HuH-7.5 (cell line): Measurements from ENCODE around the gene SLC2A4.
A peak's percentile ranks its signal among the peaks of the same experiment; 100 is the strongest.

Experiments used
- DNase-seq: peaks from one replicate; pipeline ENCODE4 v3.0.0; 2011; ENCODE audit warnings: low spot score

Gene SLC2A4

DNA sequence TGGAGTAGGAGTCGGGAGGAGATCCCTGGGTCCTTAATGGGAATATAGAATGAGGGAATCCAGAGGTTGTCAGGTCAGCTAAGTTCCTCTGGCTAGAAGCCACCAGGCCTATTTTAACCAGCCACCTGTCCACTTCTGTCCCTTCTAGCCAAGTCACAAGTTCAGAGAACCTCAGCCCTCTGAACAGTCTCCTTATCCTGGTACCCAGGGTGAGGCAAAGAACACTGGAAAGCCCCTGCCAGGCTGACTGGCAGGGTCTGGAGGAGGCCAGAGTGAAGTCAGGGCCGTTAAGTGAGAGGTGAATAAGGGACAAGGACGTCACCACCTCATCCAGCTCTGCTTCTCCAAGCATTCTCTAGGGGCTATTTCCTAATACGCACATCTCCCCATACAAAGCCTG is 32.7 kb upstream of the SLC2A4 start:
- no peak for DNase-seq

DNA sequence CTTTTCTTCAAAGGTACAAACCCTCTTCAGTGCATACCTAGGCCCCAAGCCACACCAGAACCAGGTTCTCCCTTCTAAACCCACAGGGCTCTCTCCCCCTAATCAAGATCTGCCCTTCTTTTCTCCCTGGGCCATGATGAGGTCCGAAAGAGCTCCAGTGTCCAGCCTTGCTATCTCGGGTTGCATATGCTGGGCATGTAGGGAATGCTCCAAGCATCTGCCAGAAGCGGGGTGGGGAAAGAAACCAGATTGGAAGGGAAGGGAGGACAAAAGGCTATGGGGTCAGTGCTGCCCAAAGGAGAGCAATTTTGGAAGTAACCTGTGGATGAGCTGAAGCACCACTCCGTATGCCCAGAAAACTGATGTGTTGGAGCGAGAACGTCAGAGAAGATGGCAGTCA is 32.3 kb upstream of the SLC2A4 start:
- DNase-seq = no peak

DNA sequence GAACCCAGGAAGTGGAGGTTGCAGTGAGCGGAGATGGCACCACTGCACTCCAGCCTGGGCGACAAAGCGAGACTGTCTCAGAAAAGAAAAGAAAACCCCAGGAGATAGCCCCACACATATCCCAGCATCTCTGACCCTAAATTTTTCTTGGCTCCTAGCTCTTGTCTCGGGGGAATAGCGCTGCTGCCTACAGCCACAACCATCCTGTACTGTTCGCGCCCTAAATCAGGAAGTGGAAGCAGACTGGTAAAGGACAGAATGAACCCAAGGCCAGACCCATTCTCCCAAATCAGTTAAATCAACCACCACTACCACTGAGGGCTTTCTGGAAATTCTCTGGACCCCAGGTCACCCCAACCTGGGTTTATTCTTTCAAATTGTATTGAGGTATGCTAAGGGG is 31.7 kb upstream of the SLC2A4 start:
- no peak for DNase-seq

DNA sequence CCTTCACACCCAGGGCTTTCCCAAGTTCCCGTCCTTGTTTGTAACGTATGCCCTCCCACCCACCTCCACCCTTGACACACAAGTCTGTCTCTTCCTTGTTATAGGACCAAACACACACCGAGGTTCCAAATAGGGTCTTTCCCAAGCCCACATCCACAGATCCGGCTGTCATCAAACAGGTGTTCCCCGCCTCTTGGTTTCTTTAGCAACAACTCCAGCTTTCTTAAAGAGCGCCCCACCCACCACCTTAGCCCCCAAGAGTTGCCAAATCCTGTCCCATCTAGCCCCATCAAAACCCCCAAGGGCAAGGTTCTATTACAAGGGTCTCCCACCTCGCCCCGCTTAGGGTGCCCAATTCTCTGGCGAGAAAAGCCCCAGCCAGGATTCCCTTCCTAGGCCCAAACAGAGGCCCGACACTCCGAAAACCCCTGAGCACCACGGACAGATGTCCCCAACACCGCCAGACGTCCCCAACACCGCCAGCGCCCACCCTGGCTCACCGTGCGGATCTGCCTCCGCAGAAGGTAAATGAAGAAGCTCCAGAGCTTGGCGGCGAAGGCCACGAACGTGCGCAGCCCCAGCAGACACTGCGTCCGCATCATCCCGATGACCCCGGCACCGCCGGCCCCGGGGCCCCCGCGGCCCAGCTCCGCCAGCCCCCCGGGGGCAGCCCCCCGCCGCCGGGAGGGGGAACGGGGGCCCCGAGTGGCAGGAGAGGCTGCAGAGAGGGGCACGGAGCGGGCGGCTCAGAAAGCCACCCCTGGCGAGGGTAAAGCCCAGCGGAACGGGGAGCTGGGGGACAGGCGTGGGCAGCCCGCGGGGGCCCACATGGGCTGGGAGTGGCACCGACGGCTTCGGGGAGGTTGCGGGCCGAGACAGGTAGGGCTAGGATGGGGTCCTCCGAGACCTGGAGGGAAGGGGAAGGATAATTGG is 30.6 kb upstream of the SLC2A4 start:
- DNase-seq = no peak

DNA sequence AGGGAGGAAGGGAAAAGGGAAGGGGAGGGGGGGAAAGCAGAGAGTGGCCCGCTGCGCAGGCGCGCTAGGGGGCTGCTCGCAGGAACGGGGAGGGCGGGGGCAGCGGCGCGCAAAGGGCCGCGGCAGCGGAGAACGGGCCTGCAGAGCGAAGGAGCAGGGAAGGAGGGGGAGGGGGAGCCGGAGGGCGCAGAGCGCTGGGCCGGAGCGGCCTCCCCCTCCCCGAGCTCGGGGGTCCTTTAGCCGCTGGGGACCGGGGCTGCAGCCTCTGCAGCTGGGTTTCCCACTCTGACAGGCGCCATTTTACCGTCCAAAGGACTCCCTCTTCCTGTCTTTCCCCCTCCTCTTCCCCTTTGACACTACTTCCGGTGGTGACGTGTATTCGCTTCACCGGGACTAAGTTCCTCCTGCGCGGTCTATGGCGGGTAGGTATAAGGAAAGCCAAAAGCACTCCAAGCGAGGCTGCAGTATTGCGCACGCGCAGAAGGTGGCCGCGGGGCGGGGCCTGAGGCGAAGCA is 29.8 kb upstream of the SLC2A4 start, which contains the start of gene CTDNEP1:
TSS of gene CTDNEP1 (minus strand) at position 74 of the 515 bp plus-strand sequence. CDS start 438 bp downstream, outside the sequence.
- DNase-seq = peak; percentile 93

DNA sequence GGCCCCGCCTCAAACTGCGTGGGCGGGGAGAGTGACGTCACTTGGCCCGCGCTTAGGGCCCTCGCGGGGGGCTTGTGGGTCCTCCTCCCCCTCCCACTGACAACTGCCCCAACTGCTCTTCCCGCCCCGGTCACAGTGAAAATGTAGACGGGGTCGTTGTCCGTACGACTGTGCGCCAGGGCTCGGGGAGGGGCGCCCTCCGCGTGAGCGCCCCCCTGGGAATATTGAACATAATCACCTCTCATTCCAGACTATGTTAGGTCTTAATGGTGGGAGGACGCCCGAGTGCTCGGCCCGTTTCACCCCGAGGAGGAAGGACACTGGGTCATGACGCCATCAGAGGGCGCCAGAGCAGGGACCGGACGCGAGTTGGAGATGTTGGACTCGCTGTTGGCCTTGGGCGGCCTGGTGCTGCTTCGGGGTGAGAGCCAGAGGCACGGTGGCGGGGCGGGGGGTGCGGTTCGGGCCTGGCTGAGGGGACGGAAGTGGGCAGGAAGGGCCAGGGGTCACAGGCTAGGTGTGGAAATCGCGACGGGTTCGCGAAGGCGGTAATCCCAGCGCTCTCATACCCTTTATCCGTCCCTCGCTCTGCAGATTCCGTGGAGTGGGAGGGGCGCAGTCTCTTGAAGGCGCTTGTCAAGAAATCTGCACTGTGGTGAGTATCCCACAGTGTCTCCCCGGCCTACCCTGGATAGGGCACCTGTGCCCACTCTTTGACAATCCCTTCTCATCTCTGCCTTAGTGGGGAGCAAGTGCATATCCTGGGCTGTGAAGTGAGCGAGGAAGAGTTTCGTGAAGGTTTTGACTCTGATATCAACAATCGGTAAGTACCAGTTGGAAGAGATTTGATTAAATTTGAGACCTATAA is 29.1 kb upstream of the SLC2A4 start, which contains the start of gene ELP5:
TSS of gene ELP5 (plus strand) at position 40 of the 868 bp plus-strand sequence. CDS start at position 376, 336 bp downstream.
- peak; percentile 84 for DNase-seq

DNA sequence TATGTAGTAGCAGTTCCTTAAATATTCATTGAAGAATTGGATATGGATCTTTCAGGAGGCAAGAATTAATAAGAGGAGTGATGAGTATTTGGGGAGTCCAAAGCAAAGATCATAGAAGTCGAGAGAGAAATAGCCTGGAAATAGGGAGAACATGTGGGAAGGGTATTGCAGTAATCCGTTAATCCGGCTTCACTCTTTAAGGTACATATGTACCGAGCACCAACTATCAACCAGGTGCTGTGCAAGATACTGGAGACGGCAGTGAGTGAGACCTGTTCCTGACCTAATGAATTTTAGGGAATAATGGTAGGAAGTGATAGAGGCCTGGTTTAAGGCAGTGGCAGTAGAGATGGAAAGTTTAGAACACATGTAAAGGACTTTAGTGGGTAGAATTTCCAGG is 28.4 kb upstream of the SLC2A4 start:
- no peak for DNase-seq

DNA sequence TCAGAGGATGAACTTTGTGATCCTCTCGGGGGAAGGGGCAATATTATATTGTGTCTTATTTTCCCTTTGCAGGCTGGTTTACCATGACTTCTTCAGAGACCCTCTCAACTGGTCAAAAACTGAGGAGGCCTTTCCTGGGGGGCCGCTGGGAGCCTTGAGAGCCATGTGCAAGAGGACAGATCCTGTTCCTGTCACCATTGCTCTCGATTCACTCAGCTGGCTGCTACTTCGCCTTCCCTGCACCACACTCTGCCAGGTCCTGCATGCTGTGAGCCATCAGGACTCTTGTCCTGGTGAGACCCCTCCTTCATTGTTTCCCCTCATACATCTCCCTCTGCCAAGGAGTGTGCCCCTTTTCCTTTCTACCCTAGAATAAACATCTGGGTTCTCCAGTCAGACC is 27.0 kb upstream of the SLC2A4 start:
- DNase-seq = no peak

DNA sequence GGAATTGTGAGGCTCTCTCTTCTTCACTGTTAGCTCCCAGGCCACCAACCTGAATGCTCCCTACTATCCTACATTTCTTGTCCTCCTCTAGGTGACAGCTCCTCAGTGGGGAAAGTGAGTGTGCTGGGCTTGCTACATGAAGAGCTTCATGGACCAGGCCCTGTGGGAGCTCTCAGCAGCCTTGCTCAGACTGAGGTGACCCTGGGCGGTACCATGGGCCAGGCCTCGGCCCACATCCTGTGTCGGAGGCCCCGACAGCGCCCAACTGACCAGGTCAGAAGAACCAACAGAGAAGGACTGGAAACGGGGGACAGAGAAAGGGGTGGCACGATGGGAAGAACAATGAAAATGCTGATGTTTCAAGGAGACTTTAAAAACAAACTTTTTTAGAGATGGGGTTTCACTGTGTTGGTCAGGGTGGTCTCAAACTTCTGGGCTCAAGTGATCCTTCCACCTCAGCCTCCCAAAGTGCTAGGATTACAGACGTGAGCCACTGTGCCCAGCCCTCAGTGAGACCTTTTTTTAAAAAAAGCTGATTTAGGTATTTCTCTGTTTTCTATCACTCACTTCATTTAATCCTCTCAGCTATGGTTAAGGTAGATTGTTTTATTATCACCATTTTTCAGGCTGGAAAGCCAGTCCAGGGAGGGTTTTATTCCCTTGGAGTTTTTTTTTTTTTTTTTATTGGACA is 24.6 kb upstream of the SLC2A4 start:
- no peak for DNase-seq

DNA sequence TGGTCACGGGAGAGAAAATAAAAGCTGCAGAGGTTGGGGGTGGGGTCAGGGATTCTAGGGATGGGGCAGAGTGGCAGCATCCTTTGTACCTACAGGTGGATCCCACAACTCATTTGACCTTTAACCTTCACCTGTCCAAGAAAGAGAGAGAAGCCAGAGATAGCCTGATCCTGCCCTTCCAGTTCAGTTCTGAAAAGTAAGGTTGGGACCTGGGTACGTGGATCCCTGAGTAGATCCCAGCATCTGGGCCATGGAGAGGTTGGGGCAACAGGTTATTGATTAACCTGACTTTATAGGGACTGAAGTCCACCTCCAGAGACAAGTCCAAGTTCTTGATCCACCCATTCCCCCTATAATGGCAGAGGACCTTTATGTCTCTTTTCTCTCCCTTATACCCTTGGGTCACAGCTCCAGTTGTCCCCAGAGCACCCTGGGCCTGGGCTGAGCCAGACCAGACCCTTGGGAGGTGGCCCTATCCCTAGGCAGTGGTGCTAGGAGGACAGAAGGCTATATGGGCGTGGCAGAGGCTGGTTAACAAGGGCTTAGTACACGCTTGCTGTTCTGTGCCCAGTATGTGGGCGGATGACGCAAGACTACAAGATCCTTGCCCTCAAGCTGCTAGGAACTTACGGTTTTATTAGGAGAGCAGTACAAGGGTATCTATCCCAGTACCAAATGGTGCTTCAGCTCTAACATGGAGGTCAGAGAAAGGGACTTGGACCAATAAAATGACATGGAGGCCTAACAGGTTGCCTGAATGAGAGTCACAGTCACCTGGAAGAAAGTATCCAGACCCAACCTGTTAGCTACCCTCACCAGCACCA is 22.6 kb upstream of the SLC2A4 start:
- peak; percentile 70 for DNase-seq

DNA sequence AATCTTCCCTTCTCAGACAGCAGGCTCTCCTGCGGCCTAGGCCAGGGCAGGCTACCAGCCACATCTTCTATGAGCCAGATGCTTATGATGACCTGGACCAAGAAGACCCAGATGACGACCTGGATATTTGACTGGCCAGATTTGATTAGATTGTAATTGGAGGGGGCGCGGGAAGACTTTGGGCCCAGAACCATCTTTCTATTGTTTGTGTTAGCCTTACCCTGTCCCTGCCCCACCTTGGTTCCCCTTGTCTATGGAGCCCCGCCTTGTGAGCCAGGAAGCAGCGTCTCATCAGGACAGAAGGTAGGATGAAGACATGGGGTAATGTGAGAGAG is 22.0 kb upstream of the SLC2A4 start:
- DNase-seq = no peak

DNA sequence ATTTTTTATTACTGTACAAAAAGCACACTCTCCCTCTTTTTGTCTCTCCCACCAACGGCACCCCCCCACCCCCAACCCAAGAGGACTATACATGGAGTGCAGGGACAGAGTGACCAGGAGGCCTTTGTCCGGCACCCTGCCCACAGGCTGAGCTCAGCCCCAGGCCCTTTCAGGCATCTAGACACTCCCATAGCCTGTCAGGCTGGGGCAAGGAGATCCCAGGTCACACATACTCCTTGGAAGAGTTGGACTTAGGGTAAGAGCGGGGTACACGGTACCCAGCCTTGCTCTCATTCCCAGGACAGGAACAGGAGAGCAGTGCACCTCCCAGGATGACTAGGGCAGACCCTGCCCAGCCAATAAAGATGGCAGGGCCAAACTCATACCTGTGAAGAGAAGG is 21.4 kb upstream of the SLC2A4 start:
- DNase-seq = no peak

DNA sequence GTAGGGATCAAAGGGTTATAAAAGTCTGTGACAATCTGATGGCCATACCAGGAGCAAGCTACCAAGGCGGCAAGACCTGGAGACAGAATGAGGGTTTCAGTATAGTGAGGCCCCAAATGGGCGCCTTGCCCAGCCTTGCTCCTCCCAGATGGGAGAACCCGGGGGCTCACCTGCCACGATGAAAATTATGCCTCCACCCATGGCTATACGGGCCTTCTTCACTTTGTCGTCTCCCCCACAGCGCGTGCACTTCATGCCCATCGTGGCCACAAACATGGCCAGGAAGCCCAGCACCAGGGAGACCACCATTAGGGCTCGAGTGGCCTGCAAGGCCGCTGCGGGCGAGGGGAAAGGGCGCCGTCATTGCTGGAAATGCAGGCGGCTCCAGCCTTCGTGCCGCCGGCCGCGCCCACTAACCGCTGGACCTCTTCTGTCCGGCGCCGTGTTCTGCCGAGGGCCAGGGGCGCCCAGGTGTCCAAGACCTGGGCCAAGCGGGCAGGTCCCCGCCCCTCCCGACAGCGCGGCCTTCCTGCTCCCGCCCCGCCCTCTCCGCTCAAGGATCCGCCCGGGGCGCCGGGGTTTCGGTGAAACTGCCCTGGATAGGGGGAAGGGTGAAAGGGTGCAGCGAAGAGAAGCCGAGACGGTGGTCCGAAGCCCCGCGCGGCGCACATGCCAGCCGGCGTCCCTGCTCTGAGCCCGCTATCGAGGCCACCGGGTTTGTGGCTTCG is 20.7 kb upstream of the SLC2A4 start:
- DNase-seq = no peak

DNA sequence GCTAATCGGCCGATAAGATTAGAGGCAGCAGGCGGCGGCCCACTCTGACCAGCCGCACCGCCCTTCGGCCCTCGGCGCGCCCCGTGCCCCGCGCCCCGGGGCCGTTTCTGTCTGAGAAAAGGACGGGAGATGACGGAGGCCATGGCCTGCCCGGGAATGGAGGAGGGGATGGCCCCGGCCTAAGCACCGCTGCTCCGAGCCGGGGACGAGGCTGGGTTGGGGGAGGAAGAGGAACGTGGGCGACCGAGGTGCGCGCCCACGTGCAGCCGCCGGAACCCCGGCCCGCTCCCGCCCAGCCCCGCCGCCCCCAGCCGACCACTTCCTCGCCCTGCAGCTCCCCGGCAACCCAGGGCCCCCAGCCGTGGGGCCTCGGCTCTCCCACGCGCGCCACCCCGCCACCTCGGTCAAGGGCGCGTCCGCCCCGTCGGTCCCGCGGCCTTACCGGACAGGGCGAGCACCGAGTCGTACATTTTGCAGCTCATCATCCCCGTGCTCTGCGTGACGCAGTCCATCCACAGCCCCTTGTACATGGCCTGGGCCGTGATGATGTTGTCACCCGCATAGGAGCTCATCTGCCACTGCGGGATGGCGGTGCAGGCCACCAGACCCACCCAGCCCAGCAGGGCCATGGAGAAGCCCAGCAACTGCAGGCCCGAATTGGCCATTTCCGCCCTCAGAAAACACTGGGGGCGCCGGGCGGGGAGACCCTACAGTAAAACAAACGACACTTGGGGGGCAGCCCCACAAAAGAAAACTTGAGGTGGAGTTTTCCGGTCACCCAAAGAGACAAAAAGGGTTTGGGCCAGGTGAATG is 19.9 kb upstream of the SLC2A4 start:
- DNase-seq = no peak

DNA sequence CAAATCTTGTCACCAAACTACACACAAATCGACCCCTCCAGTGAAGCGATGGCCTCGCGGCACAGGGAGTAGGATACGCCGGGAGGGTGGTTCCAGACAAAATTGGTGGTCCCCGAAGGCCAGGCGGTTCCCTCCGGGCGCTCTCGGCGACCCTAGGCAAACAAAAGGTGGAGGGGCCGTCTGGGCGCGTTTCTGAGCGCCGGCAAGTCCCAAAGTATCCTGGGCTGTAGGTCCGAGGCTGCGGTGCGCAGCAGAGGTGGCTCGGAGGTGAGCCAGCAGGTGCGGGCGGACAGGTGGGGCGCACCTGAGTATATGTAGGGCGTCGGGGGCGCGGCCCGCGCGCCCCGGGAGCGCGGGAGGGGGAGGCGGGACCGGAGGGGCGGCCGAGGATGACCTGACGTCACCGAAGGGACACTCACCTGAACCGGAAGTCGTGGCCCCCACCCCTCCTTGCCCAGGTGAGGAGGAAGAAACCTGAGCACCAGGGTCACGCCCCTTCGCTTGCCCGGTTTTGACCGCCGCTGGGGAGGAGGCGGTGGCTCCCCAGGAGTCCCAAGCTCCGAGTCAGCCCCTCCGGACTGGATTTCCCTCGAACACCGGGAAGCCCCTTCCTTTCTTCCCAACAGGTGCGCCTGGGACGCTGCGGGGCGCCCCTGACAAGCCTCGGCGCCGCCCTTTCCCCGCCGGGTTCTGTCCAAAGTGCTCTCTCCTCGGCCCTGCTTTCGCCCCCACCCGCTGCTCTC is 19.2 kb upstream of the SLC2A4 start, which contains the start of gene CLDN7:
TSS of gene CLDN7 (minus strand) at position 287 of the 743 bp plus-strand sequence. CDS start 435 bp downstream, outside the sequence.
- DNase-seq = no peak

DNA sequence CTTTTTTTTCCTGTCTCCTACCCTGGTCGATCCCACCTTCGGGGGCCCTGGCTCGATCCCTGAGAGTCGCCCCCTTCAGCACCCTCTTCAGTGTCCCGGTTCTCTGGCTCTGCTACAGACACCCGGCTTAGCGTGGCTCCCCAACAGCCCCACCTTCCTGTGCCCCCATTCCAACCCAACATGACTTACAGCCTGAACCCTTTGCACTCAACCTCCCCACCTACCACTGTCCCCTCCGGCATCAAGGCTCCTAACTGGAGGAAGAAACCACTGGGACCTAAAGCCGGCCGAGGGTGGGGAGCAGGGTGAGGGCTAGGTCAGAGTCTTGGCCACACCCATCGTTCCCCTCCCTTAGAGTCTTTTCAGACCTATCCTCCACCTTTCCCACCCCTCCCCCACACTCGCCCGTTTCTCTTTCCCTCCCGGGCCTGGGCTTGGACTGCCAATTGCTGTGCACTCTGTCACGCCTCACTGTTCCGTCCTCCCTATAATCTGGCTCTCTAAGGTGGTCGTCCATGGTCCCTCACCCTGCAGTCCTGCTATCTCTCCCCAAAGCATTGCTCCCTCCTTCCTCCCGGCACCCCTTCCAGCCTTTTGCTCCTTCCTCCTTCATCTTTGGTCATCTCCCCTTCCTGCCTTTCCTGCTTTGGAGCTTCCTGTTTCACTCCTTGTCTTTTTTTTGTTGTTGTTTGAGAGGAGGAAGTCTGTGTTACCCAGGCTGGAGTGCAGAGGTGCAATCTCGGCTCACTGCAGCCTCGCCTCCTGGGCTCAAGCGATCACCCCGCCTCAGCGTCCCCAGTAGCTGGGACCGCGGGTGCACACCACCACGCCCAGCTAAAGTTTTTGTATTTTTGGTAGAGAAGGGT is 18.4 kb upstream of the SLC2A4 start:
- DNase-seq = no peak

DNA sequence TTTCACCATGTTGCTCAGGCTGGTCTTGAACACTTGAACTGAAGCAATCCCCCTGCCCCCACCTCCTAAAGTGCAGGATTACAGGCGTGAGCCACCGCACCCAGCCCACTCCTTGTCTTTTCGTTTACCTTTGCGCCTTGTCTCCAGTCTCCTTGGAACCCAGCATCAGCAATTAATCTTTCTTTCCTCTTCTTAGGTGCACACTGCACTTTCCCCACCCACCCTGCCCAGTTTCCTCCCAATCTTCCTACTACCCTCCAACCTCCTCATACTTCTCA is 17.8 kb upstream of the SLC2A4 start:
- DNase-seq = no peak

DNA sequence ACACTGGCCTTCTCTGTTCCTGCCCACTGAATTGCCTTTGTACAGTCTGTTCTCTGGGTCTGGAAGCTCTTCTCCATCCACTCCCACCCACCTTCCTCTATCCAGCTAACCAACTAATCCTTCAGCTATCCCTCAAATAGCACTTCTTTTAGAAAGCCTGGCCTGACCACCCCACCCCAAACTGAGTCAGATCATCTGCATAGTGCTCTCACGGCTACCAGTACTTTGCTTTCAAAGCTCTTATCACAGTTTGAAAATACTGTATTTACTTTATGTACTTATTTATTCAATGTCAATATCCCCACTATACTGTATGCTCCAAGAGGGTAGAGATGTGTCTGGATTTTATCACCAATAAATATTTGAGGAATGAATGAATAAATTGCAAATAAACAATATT is 14.7 kb upstream of the SLC2A4 start:
- no peak for DNase-seq
